ENCODE results near the gene ANKRD12.

GRCh38 chr18:9181275-9181674, 44.7 kb downstream of the ANKRD12 start:
- no peak for TF ChIP-seq CTCF (IDR thresholded peaks at IDR 0.05)
- no peak for TF ChIP-seq POLR2AphosphoS5 (IDR thresholded peaks at IDR 0.05)

All from sigmoid colon (tissue), 4 donors.